B cell (primary cell): ENCODE data around the gene COMMD7. TPM values are rescaled to one million over a fixed set of nuclear protein-coding genes. Genes with fewer than 3 reads are reported as not detected.

Experiments used
- ATAC-seq: fragments of 200-7000 bp; cut with Tn5 transposase; one replicate; pipeline ENCODE4 v1.10.0; 2021; ENCODE audit warnings: low read depth, mild to moderate bottlenecking, moderate number of reproducible peaks, moderate library complexity
- CTCF ChIA-PET: fragments of 350-600 bp; sonication (Branson Sonifier 250); formaldehyde crosslinking; loops from one replicate; lab custom pipeline; 2021; ENCODE audit warnings: antibody characterized with exemption, inconsistent platforms; lab: Charles Lee
- POLR2A ChIA-PET: fragments of 350-600 bp; sonication (Branson Sonifier 250); formaldehyde crosslinking; loops from one replicate; lab custom pipeline; 2021; ENCODE audit warnings: antibody characterized with exemption; lab: Charles Lee
- DNase-seq: peaks from one replicate; pipeline ENCODE4 v3.0.0; 2013
- H2AFZ ChIP-seq: 2 replicates; pipeline ENCODE4 v1.6.1; 2012; ENCODE audit warnings: mild to moderate bottlenecking, low read depth, low read length; ENCODE audit not compliant: insufficient read depth, poor library complexity, severe bottlenecking
- H3K27ac ChIP-seq, 2 donors: 1 replicate in 1 of 2; 2 replicates in 1 of 2; pipeline ENCODE4 v1.5.1; 2012 to 2013; ENCODE audit warnings: low read length in 2 of 2, mild to moderate bottlenecking in 2 of 2, moderate library complexity in 1 of 2
- H3K27me3 ChIP-seq, 4 experiments: fragments of 200-600 bp in 1 of 4; sonication (generic) in 1 of 4; replicated peaks in 1 of 4; 1 replicate in 2 of 4; 2 replicates in 2 of 4; pipeline versions ENCODE4 v1.6.1 to v1.7.0; 2013 to 2016; ENCODE audit warnings: low read length in 3 of 4, mild to moderate bottlenecking in 2 of 4, mixed read lengths in 1 of 4, moderate library complexity in 1 of 4; ENCODE audit not compliant: insufficient read depth in 4 of 4, control insufficient read depth in 3 of 4; ENCODE audit errors: control extremely low read depth in 1 of 4
- H3K36me3 ChIP-seq, 2 experiments: replicated peaks in 1 of 2; 1 replicate in 1 of 2; 2 replicates in 1 of 2; pipeline versions ENCODE4 v1.6.1 to v1.7.1; 2013; ENCODE audit warnings: low read length in 1 of 2; ENCODE audit not compliant: insufficient read depth in 2 of 2, control insufficient read depth in 1 of 2; ENCODE audit errors: control extremely low read depth in 1 of 2, extremely low read depth in 1 of 2
- H3K4me1 ChIP-seq, 2 donors: fragments of 200-600 bp in 1 of 2; sonication (generic) in 1 of 2; 1 replicate in 1 of 2; 2 replicates in 1 of 2; pipeline versions ENCODE4 v1.5.1 to v1.6.1; 2013 to 2017; ENCODE audit warnings: low read length in 2 of 2; ENCODE audit not compliant: control insufficient read depth in 2 of 2, insufficient read depth in 2 of 2
- H3K4me2 ChIP-seq: replicated peaks from 2 replicates; pipeline ENCODE3; 2012; ENCODE audit warnings: mild to moderate bottlenecking, low read depth, low read length; ENCODE audit not compliant: poor library complexity, severe bottlenecking
- H3K4me3 ChIP-seq, 5 experiments: fragments of 200-600 bp in 1 of 5; sonication (generic) in 1 of 5; 1 replicate in 3 of 5; 2 replicates in 2 of 5; pipeline versions ENCODE4 v1.5.1 to v1.7.0; 2011 to 2016; ENCODE audit warnings: low read length in 4 of 5, mild to moderate bottlenecking in 4 of 5, low read depth in 2 of 5, control low read depth in 1 of 5, moderate library complexity in 1 of 5; ENCODE audit not compliant: insufficient read depth in 1 of 5; ENCODE audit errors: control extremely low read depth in 1 of 5, extremely low read depth in 1 of 5
- H3K79me2 ChIP-seq: fragments of 200-600 bp; sonication (generic); one replicate; pipeline ENCODE4 v1.6.0; 2016; ENCODE audit warnings: low read length; ENCODE audit not compliant: control insufficient read depth, insufficient read depth
- H3K9ac ChIP-seq: fragments of 200-600 bp; sonication (generic); 2 replicates; pipeline ENCODE4 v1.6.1; 2017; ENCODE audit warnings: mild to moderate bottlenecking, low read length, moderate library complexity
- H3K9me3 ChIP-seq, 3 donors: one replicate each; pipeline versions ENCODE4 v1.6.1 to v1.7.1; 2013; ENCODE audit warnings: low read length in 2 of 3; ENCODE audit not compliant: control insufficient read depth in 2 of 3, insufficient read depth in 1 of 3; ENCODE audit errors: control extremely low read depth in 1 of 3
- H4K20me1 ChIP-seq: 2 replicates; pipeline ENCODE4 v1.6.0; 2012; ENCODE audit warnings: mild to moderate bottlenecking, low read length; ENCODE audit not compliant: insufficient read depth, control insufficient read depth, poor library complexity, severe bottlenecking
- H3K27ac Mint-ChIP-seq: one replicate; pipeline ENCODE4 v1.8.0; 2021; ENCODE audit warnings: mixed read lengths
- H3K27me3 Mint-ChIP-seq: one replicate; pipeline ENCODE4 v1.8.0; 2021; ENCODE audit warnings: mixed read lengths
- H3K4me1 Mint-ChIP-seq: one replicate; pipeline ENCODE4 v1.8.0; 2021; ENCODE audit warnings: mixed read lengths
- H3K4me3 Mint-ChIP-seq: one replicate; pipeline ENCODE4 v1.8.0; 2021; ENCODE audit warnings: mixed read lengths
- H3K9me3 Mint-ChIP-seq: one replicate; pipeline ENCODE4 v1.8.0; 2022; ENCODE audit warnings: mixed read lengths; ENCODE audit not compliant: insufficient read depth
- EZH2 ChIP-seq: IDR thresholded peaks from 2 replicates; pipeline ENCODE4 v1.6.1; 2012; ENCODE audit warnings: borderline replicate concordance, low read depth, mild to moderate bottlenecking, moderate library complexity, low read length; ENCODE audit not compliant: insufficient read depth, poor library complexity, severe bottlenecking
- WGBS: methylation state at CpG from one replicate; pipeline ENCODE4 v1.1.5; 2013; ENCODE audit warnings: missing lambda C conversion rate; ENCODE audit not compliant: insufficient coverage; 5-methylcytosine and 5-hydroxymethylcytosine counted together
- intact Hi-C: fragments of 100-400 bp; cut with micrococcal nuclease; formaldehyde crosslinking; loops from one replicate; pipeline ENCODE4 v1.10.0; 2022
- polyA plus RNA-seq: library from polyadenylated mRNA; depleted of rRNA; stranded (reverse); fragments of >200 nt; gene quantifications from 2 replicates; pipeline ENCODE4 v1.2.3, GENCODE V29; 2012
- total RNA-seq, 2 donors: library from RNA; stranded (reverse); fragments of 120-200 nt in 1 of 2; gene quantifications; 1 replicate in 1 of 2; 2 replicates in 1 of 2; pipeline versions ENCODE4 v1.2.3 to v1.2.4, GENCODE V29; 2013 to 2022
- TF ChIP-seq, protein P1 (sequence below): fragments of 200-600 bp; IDR thresholded peaks from one replicate; pipeline ENCODE4 v1.8.0; 2022; ENCODE audit warnings: antibody characterized with exemption, mild to moderate bottlenecking

COMMD7 gene
- total and polyA plus RNA-seq, 2 donors (not counting 1 experiment from before 2014, with no cell fraction given): 24.5 to 34.9 TPM

DNA sequence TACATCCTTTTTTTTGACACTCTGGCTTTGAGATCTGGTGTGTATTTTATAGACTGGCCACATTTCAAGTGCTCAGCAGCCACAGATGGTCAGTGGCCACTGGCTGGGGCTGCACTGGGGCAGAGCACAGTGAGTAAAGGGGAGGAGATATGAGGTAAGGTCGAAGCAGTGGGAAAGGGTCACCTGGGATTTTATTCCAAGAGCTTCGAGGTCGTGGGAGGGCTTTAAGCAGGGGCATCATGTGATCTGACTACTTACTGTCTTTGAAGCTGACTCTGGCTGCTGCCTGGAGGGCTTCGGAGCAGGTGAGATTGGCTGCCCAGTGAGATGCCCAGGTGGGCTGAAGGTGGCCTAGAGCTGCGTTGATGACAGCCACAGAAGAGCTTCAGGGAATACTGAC, 76.2 kb downstream of the COMMD7 start:
- no peak for ATAC-seq
- Histone ChIP-seq H3K27ac (no peak overlapping the region), H3K4me2 (no peak overlapping the region), H2AFZ (no peak overlapping the region), H3K79me2 (no peaks in the 10 kb centered on the region), H3K9ac (no peak overlapping the region), H4K20me1 (no peaks in the 10 kb centered on the region), H3K9me3 (no peaks in the 10 kb centered on the region), H3K27me3 (no peaks in the 10 kb centered on the region), H3K4me3 (no peak overlapping the region), H3K36me3 (no peaks in the 10 kb centered on the region), H3K4me1 (no peaks in the 10 kb centered on the region)
- no peaks in the 10 kb centered on the region for H3K27me3 Mint-ChIP-seq
- H3K4me3 Mint-ChIP-seq: no peak overlapping the region
- no peak for DNase-seq
- H3K9me3 Mint-ChIP-seq: no peaks in the 10 kb centered on the region
- H3K4me1 Mint-ChIP-seq: peaks cover 5% of the 10 kb centered on the region
- 76% methylated on average over 5 of the region's 5 CpGs for WGBS
- intact Hi-C loops: no loop called here
- H3K27ac Mint-ChIP-seq: no peak overlapping the region
- ChIA-PET CTCF (interaction anchor here (0.7 kb wide), 1 partner anchor 10 kb away, joined by 3 read pairs; no protein-coding TSS in a partner anchor), POLR2A (no interaction called here)
- TF ChIP-seq EZH2: no peak
- TF ChIP-seq, protein P1, sequence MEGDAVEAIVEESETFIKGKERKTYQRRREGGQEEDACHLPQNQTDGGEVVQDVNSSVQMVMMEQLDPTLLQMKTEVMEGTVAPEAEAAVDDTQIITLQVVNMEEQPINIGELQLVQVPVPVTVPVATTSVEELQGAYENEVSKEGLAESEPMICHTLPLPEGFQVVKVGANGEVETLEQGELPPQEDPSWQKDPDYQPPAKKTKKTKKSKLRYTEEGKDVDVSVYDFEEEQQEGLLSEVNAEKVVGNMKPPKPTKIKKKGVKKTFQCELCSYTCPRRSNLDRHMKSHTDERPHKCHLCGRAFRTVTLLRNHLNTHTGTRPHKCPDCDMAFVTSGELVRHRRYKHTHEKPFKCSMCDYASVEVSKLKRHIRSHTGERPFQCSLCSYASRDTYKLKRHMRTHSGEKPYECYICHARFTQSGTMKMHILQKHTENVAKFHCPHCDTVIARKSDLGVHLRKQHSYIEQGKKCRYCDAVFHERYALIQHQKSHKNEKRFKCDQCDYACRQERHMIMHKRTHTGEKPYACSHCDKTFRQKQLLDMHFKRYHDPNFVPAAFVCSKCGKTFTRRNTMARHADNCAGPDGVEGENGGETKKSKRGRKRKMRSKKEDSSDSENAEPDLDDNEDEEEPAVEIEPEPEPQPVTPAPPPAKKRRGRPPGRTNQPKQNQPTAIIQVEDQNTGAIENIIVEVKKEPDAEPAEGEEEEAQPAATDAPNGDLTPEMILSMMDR: no peak

DNA sequence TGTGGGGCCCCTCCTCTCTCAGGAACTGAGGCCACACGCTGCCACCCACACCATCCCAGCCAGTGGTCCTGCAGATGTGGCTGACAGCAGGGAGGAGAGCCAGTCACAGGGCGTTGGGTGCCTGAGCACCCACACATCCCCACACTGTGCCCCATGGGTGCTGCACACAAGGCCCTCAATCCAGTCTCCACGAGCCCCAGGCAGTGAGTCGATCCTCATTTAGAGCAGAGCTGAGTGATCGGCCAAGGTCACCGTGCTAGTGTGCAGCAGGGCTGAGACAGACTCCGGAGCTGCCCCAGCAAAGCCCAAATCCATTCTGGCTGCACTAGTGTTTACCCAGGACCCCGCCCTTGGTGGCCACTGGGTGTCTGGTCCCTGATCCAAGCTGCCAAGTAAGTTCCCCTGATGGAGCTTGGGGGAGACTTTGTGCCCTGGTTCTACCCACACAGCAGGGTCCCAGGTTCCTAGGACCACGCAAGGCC, 78.5 kb downstream of the COMMD7 start:
- ChIA-PET POLR2A (no interaction called here), CTCF (interaction anchor here (0.9 kb wide), 1 partner anchor 13 kb away, joined by 5 read pairs; no protein-coding TSS in a partner anchor)
- DNase-seq: no peak
- Histone ChIP-seq H3K4me1 (no peaks in the 10 kb centered on the region), H3K4me2 (no peak overlapping the region), H3K9me3 (peaks cover 0 to 18% (median 4%) of the 10 kb centered on the region in 3 donors), H3K27me3 (no peaks in the 10 kb centered on the region), H2AFZ (no peak overlapping the region), H3K9ac (no peak overlapping the region), H3K27ac (no peak overlapping the region), H3K36me3 (no peaks in the 10 kb centered on the region), H3K79me2 (no peaks in the 10 kb centered on the region), H4K20me1 (no peaks in the 10 kb centered on the region), H3K4me3 (no peak overlapping the region)
- intact Hi-C loops: no loop called here
- WGBS: 58% methylated on average over 9 of the region's 9 CpGs
- Mint-ChIP-seq H3K9me3 (no peaks in the 10 kb centered on the region), H3K27ac (no peak overlapping the region), H3K4me1 (peaks cover 2% of the 10 kb centered on the region), H3K27me3 (no peaks in the 10 kb centered on the region), H3K4me3 (no peak overlapping the region)
- TF ChIP-seq EZH2: no peak
- TF ChIP-seq, protein P1: no peak
- no peak for ATAC-seq
